IPS DF 4.7 (cell line): ENCODE data around the gene FAM131A.

ENCODE experiments used
- DNase-seq: peaks from one replicate; pipeline ENCODE4 v3.0.0-alpha.2; 2013; ENCODE audit warnings: low spot score; ENCODE audit errors: extremely low read depth

The FAM131A gene, protein sequence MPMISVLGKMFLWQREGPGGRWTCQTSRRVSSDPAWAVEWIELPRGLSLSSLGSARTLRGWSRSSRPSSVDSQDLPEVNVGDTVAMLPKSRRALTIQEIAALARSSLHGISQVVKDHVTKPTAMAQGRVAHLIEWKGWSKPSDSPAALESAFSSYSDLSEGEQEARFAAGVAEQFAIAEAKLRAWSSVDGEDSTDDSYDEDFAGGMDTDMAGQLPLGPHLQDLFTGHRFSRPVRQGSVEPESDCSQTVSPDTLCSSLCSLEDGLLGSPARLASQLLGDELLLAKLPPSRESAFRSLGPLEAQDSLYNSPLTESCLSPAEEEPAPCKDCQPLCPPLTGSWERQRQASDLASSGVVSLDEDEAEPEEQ

DNA sequence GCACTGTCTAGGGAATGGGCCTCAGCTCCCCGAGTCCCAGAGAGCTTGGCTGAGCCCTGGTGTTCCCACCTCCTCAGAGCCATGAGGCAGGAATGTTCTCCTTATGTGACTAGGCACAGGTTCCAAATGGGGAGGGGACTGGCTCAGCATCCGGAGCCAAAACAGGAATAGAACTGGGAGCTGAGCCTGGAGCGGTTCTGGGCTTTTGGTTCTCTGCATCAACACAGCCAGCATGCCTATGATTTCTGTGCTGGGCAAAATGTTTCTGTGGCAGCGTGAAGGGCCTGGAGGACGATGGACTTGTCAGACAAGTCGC lies at the start of gene FAM131A:
TSS of gene FAM131A (plus strand) at position 202 of the 316 bp plus-strand sequence. CDS start at position 233, 31 bp downstream.
- no peak for DNase-seq

DNA sequence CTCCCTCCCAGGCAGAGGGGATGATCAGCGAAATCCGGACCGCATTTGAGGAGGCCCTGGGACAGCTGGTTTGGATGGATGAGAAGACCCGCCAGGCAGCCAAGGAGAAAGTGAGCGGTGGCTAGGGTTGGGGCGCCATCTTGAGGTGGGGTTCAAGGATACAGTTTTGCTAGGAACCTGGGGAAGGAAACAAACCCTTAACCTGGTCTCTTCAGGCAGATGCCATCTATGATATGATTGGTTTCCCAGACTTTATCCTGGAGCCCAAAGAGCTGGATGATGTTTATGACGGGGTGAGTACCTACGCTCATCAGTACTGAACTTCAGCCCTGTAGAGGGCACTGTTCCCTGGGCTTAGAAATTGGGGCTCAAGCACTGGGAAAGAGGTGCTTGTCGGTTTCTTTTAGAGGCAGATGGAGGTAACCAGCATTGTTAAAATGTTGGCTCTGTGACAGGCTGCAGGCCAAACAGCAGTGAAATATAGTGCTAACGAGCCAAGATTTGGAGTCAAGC lies 47.9 kb upstream of the FAM131A start:
- DNase-seq: peak; percentile 71

DNA sequence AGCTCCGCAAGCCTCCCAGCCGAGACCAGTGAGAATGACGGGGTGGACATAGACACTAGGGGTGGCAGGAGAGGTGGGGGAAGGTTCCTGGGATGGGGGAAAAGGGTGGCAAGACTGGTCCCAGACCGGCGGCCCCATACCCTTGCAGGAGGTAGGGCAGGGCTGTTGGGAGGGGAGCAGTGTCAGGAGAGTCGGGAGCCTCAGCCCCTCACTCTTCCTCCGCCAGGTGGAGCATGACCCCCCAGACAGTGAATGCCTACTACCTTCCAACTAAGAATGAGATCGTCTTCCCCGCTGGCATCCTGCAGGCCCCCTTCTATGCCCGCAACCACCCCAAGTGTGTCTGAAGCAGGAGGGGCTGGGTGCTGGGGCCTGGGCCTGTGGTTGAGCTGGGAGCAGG lies 47.1 kb upstream of the FAM131A start:
- no peak for DNase-seq

DNA sequence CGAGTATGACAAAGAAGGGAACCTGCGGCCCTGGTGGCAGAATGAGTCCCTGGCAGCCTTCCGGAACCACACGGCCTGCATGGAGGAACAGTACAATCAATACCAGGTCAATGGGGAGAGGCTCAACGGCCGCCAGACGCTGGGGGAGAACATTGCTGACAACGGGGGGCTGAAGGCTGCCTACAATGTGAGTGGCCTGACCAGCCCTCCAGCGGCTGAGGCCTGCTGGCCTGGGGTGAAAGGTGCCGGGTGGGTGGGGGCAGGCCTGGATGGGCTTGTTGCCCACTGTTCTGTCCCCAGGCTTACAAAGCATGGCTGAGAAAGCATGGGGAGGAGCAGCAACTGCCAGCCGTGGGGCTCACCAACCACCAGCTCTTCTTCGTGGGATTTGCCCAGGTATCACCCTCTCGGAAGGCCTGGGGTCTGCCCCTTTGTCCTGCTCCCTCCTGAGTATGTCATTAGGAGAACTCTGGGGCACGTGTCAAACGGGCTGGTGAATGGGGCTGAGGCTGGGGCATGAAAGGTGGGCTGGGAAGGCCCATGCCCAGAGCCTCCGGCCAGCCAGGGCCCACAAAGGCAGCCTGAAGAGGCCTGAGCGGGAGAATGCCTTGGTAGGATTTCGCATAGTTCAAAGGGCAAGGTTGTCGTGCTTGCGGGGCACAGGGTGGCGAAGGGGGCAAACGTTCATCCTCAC lies 46.2 kb upstream of the FAM131A start:
- DNase-seq: no peak

DNA sequence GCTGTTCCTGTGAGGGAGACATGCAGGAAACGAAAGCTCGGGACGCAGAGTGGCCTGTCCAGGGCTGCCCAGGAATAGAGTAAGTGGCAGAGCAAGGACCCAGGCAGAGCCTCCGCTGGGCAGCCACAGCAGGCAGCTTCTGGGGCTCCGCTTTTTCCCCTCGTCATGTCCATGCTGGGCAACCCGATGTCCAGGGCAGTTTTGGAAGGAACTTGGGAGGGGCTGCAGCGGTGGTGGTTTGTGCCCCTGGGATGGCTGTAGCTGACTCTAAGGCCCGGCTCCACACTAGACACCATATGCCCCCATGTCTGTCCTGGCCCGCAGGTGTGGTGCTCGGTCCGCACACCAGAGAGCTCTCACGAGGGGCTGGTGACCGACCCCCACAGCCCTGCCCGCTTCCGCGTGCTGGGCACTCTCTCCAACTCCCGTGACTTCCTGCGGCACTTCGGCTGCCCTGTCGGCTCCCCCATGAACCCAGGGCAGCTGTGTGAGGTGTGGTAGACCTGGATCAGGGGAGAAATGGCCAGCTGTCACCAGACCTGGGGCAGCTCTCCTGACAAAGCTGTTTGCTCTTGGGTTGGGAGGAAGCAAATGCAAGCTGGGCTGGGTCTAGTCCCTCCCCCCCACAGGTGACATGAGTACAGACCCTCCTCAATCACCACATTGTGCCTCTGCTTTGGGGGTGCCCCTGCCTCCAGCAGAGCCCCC lies 45.5 kb upstream of the FAM131A start:
- no peak for DNase-seq

DNA sequence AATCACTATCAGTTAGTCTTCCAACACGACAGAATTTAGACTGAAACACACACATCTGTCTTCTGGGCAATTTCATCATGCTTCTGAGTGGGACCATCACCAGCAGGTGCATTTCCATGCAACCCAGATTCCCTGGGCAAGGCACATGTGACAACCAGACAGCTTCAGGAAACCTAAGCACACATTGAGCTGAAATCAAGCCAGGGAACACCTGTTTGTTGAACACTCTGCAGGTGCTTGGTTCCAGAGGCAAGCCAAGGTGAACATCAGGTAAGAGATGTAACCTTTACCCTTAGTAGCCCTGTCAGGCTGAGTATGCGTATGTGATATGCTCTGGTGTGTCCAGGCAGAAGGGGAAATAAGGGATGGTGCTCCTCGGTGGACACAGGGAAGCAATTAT lies 41.6 kb upstream of the FAM131A start:
- no peak for DNase-seq

DNA sequence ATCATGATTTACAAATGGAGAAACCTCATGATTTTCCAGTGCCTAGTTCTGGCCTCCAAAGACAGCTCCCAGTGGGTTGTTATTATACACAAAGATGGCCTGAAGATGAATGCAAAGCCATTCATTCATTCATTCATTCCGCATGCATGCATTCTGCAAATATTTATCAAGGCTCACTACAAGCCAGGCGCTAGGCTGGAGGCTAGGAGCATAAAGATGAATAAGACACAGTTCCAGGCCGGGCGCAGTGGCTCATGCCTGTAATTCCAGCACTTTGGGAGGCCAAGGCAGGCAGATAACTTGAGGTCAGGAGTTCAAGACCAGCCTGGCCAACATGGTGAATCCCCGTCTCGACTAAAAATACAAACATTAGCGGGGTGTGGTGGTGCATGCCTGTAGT lies 40.8 kb upstream of the FAM131A start:
- no peak for DNase-seq

DNA sequence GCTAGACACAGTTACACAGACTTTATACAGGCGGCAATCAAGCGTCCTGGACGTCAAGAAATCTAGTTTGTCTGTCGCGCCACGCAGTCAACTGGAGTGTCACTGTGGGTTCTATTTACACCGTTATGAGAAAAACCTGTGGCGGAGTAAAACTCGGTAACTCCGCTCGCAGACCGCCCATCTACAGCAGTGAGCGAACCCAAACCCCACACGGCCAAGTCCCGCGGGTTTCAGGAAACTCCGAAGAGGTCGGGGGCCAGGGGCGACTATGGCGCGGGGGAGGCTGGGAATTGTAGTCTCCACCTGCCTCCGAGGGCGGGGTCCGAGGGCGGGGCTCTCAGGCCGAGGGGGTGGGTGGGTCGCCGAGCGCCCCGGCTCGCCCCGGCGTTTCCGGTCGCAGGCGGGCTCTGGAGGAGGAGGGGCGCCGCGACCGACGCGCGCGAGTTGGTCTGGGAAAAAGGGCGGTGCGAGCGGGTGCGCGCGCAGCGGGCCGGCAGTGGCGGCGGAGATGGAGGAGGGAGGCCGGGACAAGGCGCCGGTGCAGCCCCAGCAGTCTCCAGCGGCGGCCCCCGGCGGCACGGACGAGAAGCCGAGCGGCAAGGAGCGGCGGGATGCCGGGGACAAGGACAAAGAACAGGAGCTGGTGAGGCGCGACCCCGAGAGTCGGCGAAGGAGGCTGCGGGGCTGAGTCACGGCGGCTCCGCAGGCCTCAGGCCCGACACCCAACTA lies 38.5 kb upstream of the FAM131A start, which contains the start of gene PSMD2:
TSS of gene PSMD2 (plus strand) at position 483 of the 729 bp plus-strand sequence. CDS start at position 509, 26 bp downstream.
- DNase-seq: peak; percentile 71

DNA sequence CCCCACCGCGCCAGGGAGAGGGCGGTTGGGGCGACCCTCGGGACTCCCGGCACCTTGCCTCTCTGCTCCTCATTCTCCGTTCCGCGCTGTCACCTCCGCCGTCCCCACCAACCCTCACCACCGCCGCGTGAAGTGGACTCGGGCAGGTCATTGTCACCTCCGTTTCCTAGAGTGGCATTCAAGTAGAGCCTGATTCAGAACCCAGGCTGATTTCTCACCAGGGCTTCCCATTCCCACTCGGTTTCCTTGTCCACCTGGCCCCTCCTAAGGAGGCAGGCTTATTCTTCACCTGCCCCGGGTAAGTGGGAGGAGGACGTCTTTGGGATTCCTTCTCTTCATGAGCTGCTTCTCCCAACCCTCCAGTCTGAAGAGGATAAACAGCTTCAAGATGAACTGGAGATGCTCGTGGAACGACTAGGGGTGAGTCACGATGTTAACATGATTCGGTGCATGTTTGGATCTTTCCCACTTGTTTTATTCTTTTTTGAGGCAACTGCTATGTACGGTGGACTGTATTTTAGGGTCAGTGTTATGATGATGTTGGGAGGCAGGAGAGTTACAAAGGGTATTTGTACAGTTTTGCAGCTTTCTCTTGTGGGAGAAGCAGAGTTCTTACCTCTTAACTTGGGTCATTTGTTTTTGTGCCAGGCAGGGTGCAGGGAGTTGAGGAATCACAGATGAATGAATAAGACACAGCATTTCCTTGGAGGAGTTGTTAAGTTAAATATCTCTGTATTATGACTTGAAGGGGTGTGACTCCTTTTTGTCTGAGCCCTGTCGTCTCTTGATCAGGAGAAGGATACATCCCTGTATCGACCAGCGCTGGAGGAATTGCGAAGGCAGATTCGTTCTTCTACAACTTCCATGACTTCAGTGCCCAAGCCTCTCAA lies 37.7 kb upstream of the FAM131A start:
- no peak for DNase-seq

DNA sequence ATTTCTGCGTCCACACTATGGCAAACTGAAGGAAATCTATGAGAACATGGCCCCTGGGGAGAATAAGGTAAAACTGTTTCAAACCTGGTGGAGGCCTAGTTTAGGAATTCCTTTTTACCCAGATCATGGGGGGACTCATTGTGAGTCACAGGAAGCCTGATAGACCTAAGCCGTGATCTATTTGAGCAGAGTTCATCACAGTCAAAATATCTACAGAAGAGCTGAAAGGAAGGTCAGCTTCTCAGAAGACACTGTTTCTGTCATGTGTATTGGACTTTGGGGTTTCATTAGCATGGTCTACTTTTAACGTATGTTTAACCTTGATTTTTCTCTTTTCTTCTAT lies 37.1 kb upstream of the FAM131A start:
- DNase-seq: no peak

DNA sequence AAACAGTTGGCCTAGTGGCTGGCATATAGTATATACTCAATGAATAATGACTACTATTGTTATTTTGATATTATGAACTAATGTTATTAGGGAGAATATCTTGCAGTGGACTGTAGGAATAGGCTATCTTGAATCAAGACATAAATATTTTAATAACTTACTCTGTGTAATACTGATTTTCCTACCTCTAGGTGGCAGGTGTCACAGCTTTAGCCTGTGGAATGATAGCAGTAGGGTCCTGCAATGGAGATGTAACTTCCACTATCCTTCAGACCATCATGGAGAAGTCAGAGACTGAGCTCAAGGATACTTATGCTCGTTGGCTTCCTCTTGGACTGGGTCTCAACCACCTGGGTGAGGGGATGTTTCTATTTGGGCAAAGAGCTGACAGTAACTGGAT lies 31.8 kb upstream of the FAM131A start:
- DNase-seq: no peak

DNA sequence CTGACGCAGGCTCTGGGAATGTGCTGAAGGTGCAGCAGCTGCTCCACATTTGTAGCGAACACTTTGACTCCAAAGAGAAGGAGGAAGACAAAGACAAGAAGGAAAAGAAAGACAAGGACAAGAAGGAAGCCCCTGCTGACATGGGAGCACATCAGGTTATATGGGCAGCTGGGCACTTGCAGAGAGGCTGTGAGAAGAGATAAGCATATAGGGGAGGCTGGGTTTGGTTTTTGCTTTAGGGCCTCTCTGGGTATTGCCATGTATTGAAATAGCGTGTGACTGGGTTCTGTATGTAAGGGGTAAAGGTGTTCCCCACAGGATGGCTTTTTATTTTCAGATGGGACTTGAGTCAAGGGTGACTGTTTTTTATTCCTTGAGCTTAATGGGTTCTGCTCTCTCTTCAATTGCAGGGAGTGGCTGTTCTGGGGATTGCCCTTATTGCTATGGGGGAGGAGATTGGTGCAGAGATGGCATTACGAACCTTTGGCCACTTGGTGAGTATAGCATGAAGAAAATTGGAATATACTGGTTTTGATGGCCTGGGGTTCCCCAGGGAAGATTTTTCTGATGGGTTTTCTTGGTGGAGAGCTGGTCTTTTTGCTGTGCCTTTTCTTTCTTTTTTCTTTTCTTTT lies 30.9 kb upstream of the FAM131A start:
- no peak for DNase-seq

DNA sequence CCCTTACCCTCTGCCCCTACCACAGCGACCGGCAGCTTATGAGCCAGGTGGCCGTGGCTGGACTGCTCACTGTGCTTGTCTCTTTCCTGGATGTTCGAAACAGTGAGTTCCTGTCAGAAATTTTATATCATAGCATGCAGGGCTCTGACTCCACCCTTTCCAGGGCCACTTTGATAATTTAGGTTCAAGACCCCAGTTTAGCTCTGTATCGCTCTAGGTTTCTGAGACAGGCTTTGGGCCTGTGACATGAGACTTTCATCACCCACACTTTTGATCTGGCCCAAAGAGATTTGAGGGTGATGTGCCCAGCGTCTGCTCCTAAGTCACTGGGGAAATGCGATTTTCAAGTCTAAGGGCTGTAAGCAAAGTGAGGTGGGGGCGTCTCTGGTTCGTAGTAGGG lies 29.5 kb upstream of the FAM131A start:
- no peak for DNase-seq

DNA sequence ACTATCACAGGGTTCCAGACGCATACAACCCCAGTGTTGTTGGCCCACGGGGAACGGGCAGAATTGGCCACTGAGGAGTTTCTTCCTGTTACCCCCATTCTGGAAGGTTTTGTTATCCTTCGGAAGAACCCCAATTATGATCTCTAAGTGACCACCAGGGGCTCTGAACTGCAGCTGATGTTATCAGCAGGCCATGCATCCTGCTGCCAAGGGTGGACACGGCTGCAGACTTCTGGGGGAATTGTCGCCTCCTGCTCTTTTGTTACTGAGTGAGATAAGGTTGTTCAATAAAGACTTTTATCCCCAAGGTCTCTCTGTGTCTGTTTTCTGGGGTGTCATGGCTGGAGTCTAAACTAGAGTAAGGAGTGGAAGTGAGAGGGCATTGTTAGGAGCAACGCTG lies 28.7 kb upstream of the FAM131A start:
- no peak for DNase-seq

DNA sequence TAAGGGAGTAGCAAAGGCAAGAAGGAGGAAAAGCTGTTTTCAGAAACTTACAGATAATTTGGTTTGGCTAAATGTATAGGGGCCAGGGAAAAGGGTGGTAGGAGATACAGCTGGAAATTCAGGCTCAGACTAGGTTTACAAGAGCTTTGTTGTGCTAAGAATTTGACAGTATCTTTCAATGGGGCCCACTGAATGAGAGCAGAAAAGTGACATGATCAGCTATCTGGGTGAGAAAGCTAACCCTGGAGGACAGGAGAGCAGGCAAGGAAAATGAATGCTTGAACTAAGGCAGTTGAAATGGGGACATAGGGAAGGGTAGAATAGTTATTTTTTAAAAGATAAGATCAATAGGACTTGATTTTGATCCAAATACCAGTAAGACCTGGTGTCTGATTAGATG lies 25.8 kb upstream of the FAM131A start:
- DNase-seq: no peak

DNA sequence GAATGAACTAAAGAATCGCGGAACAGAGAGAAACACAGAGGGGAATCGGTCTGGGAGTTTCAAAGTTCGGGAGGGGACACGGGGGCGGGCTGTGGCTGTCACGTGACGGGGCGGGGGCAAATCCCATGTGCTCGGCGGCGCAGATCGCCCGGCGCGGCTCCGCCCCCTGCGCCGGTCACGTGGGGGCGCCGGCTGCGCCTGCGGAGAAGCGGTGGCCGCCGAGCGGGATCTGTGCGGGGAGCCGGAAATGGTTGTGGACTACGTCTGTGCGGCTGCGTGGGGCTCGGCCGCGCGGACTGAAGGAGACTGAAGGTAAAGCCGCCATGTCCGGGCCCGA lies 23.1 kb upstream of the FAM131A start, which contains the start of gene EIF4G1:
TSS of gene EIF4G1 (plus strand) at position 244 of the 337 bp plus-strand sequence. CDS start 1,191 bp downstream, outside the sequence.
- DNase-seq: no peak

DNA sequence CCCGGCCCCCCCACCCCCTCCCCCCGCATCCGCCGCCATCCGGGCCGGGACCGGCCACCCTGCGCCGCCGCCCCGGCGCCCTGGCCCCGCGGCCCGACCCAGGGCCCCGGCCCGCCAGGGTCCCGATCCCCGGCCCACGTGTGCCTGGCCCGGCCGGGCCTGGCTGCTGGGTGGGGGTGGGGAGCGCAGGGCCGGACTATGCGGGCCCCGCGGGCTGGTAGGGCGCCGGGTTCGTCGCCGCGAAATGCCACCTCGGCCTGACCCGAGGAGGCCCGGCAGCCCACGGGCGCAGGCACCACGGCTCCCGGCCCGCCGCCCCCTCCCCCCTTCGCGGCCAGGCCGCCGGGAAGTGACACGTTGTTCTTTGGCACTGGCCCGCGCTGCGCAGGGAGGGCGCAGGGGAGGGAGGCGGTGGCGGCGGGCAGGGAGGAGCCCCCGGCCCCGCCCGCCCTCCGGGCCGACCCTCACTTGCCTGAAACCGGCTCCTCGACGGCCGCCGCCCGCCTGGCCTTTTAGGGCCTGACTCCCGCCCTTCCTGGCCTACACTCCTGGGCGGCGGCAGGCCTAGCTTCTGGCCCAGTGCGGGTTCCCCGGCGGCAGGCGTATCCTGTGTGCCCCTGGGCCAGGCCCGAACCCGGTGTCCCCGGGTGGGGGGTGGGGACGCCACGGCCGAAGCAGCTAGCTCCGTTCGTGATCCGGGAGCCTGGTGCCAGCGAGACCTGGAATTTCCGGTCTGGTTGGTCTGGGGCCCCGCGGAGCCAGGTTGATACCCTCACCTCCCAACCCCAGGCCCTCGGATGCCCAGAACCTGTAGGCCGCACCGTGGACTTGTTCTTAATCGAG lies 22.5 kb upstream of the FAM131A start:
- no peak for DNase-seq

DNA sequence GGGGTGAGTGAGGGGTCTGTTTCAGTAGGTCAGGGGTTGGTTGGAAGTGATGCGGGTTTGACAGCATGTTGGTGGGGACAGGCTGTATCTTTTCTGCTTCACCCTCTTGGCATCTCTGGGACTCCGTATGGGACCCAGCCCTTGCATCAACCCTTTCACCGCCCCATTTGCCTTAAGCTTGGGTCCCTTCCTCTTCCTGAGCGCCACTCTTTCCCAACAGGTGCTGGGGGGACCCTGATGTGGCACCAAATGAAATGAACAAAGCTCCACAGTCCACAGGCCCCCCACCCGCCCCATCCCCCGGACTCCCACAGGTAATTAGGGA lies 21.9 kb upstream of the FAM131A start:
- DNase-seq: no peak
